ACC112 (cell line): ENCODE measurements around the gene NSMCE4A.
A peak's percentile ranks its signal among the peaks of the same experiment; 100 is the strongest.
"Not testable (repeated sequence)": the region's sequence is repeated elsewhere in the genome, so short reads cannot be mapped to it uniquely, and the experiment has no call there.

ENCODE experiments used
- H2AFZ ChIP-seq: fragments of 200-600 bp; sonication (generic); one replicate; pipeline ENCODE4 v1.6.0; 2017; ENCODE audit warnings: antibody characterized with exemption, low read length; ENCODE audit not compliant: unreplicated experiment
- H3K27ac ChIP-seq: fragments of 200-600 bp; sonication (generic); 2 replicates; pipeline ENCODE4 v1.5.1; 2014; ENCODE audit warnings: low read depth, mild to moderate bottlenecking, antibody characterized with exemption, low read length, moderate library complexity
- H3K27me3 ChIP-seq: fragments of 200-600 bp; sonication (generic); 2 replicates; pipeline ENCODE4 v1.6.1; 2014; ENCODE audit warnings: mild to moderate bottlenecking, antibody characterized with exemption, low read length, moderate library complexity, mixed read lengths; ENCODE audit not compliant: insufficient read depth
- H3K36me3 ChIP-seq: fragments of 200-600 bp; sonication (generic); 2 replicates; pipeline ENCODE4 v1.6.1; 2016; ENCODE audit warnings: mild to moderate bottlenecking, antibody characterized with exemption, low read length, moderate library complexity, mixed read lengths; ENCODE audit not compliant: insufficient read depth
- H3K4me1 ChIP-seq: fragments of 200-600 bp; sonication (generic); one replicate; pipeline ENCODE4 v1.6.1; 2016; ENCODE audit warnings: low read length, mixed read lengths; ENCODE audit not compliant: insufficient read depth, unreplicated experiment, control insufficient read depth
- H3K4me3 ChIP-seq: fragments of 200-600 bp; sonication (generic); 2 replicates; pipeline ENCODE4 v1.5.1; 2014; ENCODE audit warnings: mild to moderate bottlenecking, low read depth, low read length
- H3K79me2 ChIP-seq: fragments of 200-600 bp; sonication (generic); one replicate; pipeline ENCODE4 v1.6.0; 2016; ENCODE audit warnings: low read length; ENCODE audit not compliant: control insufficient read depth, unreplicated experiment, insufficient read depth

Gene NSMCE4A

GRCh38 chr10:121990015-121990677 is 15.1 kb upstream of the NSMCE4A start:
- Histone ChIP-seq H3K27me3 (peaks cover 4% of the 10 kb centered on the region; the same call in 1 of the 2 replicates), H2AFZ (peak overlapping the region; percentile 7), H3K36me3 (no peaks in the 10 kb centered on the region), H3K4me3 (peak overlapping the region; percentile 63), H3K27ac (no peak overlapping the region), H3K4me1 (peaks cover 7% of the 10 kb centered on the region), H3K79me2 (no peaks in the 10 kb centered on the region)

- H3K36me3 ChIP-seq, result no peaks in the 10 kb centered on the region
- no peaks in the 10 kb centered on the region for H3K27me3 ChIP-seq
- peaks cover 7% of the 10 kb centered on the region for H3K4me1 ChIP-seq
- H3K4me3 ChIP-seq, result no peak within 1 kb of the TSS
- no peaks in the 10 kb centered on the region for H3K79me2 ChIP-seq
- H2AFZ ChIP-seq, result no peak within 1 kb of the TSS
- H3K27ac ChIP-seq, result no peak within 1 kb of the TSS; the same call in 1 of the 2 replicates
Measured at GRCh38 chr10:121988361-121989324, 13.6 kb upstream of the NSMCE4A start, which contains the start of gene TACC2. TACC2 (plus strand) TSS chr10:121989163; CDS start chr10:122021982, 32,819 bp downstream.

GRCh38 chr10:121984463-121984862 is 9.4 kb upstream of the NSMCE4A start:
- H3K4me1 ChIP-seq, result peaks cover 7% of the 10 kb centered on the region
- H3K79me2 ChIP-seq, result no peaks in the 10 kb centered on the region
- no peak overlapping the region for H3K4me3 ChIP-seq
- no peaks in the 10 kb centered on the region for H3K36me3 ChIP-seq
- H3K27ac ChIP-seq, result no peak overlapping the region
- no peak overlapping the region for H2AFZ ChIP-seq
- no peaks in the 10 kb centered on the region for H3K27me3 ChIP-seq

- H3K79me2 ChIP-seq, result no peaks in the 10 kb centered on the region
- no peaks in the 10 kb centered on the region for H3K36me3 ChIP-seq
- no peaks in the 10 kb centered on the region for H3K27me3 ChIP-seq
- H3K27ac ChIP-seq, result no peak overlapping the region
- H3K4me3 ChIP-seq, result no peak overlapping the region
- H2AFZ ChIP-seq, result no peak overlapping the region
- peaks cover 7% of the 10 kb centered on the region for H3K4me1 ChIP-seq
Measured at GRCh38 chr10:121983852-121984251, 8.8 kb upstream of the NSMCE4A start.

GRCh38 chr10:121981346-121981745 is 6.3 kb upstream of the NSMCE4A start:
- no peaks in the 10 kb centered on the region for H3K27me3 ChIP-seq
- H3K4me1 ChIP-seq, result no peaks in the 10 kb centered on the region

GRCh38 chr10:121978511-121978910 is 3.5 kb upstream of the NSMCE4A start:
- Histone ChIP-seq H2AFZ (no peak overlapping the region), H3K36me3 (no peaks in the 10 kb centered on the region), H3K27ac (no peak overlapping the region), H3K27me3 (no peaks in the 10 kb centered on the region), H3K79me2 (peaks cover 7% of the 10 kb centered on the region), H3K4me1 (peaks cover 6% of the 10 kb centered on the region), H3K4me3 (no peak overlapping the region)

More at GRCh38 chr10:121981346-121981745, 6.3 kb upstream of the NSMCE4A start:
- H3K79me2 ChIP-seq, result no peaks in the 10 kb centered on the region
- H3K4me3 ChIP-seq, result no peak overlapping the region
- H3K27ac ChIP-seq, result no peak overlapping the region
- H2AFZ ChIP-seq, result no peak overlapping the region
- H3K36me3 ChIP-seq, result no peaks in the 10 kb centered on the region

GRCh38 chr10:121976607-121977006 is 1.6 kb upstream of the NSMCE4A start:
- no peaks in the 10 kb centered on the region for H3K27me3 ChIP-seq
- H3K27ac ChIP-seq, result no peak overlapping the region
- no peak overlapping the region for H2AFZ ChIP-seq
- no peak overlapping the region for H3K4me3 ChIP-seq
- peaks cover 11% of the 10 kb centered on the region for H3K4me1 ChIP-seq
- peaks cover 17% of the 10 kb centered on the region for H3K79me2 ChIP-seq
- H3K36me3 ChIP-seq, result no peaks in the 10 kb centered on the region

GRCh38 chr10:121975295-121976086 is 474 bp upstream of the NSMCE4A start:
- H3K27me3 ChIP-seq, result no peaks in the 10 kb centered on the region
- H3K36me3 ChIP-seq, result no peaks in the 10 kb centered on the region
- H3K79me2 ChIP-seq, result peaks cover 17% of the 10 kb centered on the region
- peak overlapping the region; percentile 99 for H3K4me3 ChIP-seq
- no peak overlapping the region for H2AFZ ChIP-seq
- H3K27ac ChIP-seq, result peak overlapping the region; percentile 89
- peaks cover 11% of the 10 kb centered on the region for H3K4me1 ChIP-seq

GRCh38 chr10:121974019-121974534 is 940 bp downstream of the NSMCE4A start:
- peaks cover 17% of the 10 kb centered on the region for H3K79me2 ChIP-seq
- no peaks in the 10 kb centered on the region for H3K27me3 ChIP-seq
- H3K4me1 ChIP-seq, result peaks cover 11% of the 10 kb centered on the region
- peak overlapping the region; percentile 99 for H3K4me3 ChIP-seq
- no peak overlapping the region; the same call in 1 of the 2 replicates for H3K27ac ChIP-seq
- H2AFZ ChIP-seq, result peak overlapping the region; percentile 95
- H3K36me3 ChIP-seq, result no peaks in the 10 kb centered on the region

GRCh38 chr10:121969086-121969485 is 5.9 kb downstream of the NSMCE4A start:
- Histone ChIP-seq H3K79me2 (peaks cover 15% of the 10 kb centered on the region), H3K36me3 (peaks cover 13% of the 10 kb centered on the region)
- not testable (repeated sequence) for H3K27ac ChIP-seq, H2AFZ ChIP-seq, H3K4me1 ChIP-seq, H3K27me3 ChIP-seq, H3K4me3 ChIP-seq
